Karpas-422 (cell line): ENCODE data around the gene MTAP. TPM values are rescaled to one million over a fixed set of nuclear protein-coding genes. Genes with fewer than 3 reads are reported as not detected.
A peak's percentile ranks its signal among the peaks of the same experiment; 100 is the strongest.
"Not testable (repeated sequence)": the region's sequence is repeated elsewhere in the genome, so short reads cannot be mapped to it uniquely, and the experiment has no call there.

Experiments used
- DNase-seq: peaks from one replicate; pipeline ENCODE4 v3.0.0-alpha.2; 2015
- H2AFZ ChIP-seq: fragments of 200-600 bp; sonication (generic); 2 replicates; pipeline ENCODE4 v1.6.1; 2014; ENCODE audit warnings: antibody characterized with exemption, low read length, mixed read lengths
- H3K27ac ChIP-seq: fragments of 200-600 bp; sonication (generic); 2 replicates; pipeline ENCODE4 v1.5.1; 2014; ENCODE audit warnings: mild to moderate bottlenecking, low read length, moderate library complexity
- H3K27me3 ChIP-seq: fragments of 200-600 bp; sonication (generic); 2 replicates; pipeline ENCODE4 v1.6.1; 2014; ENCODE audit warnings: low read length, mixed read lengths
- H3K36me3 ChIP-seq: fragments of 200-600 bp; sonication (generic); 2 replicates; pipeline ENCODE4 v1.6.1; 2014; ENCODE audit warnings: low read length, mixed read lengths; ENCODE audit not compliant: insufficient read depth
- H3K4me1 ChIP-seq: fragments of 200-600 bp; sonication (generic); 2 replicates; pipeline ENCODE4 v1.6.1; 2014; ENCODE audit warnings: mild to moderate bottlenecking, low read length, mixed read lengths
- H3K4me2 ChIP-seq: fragments of 200-600 bp; sonication (generic); 2 replicates; pipeline ENCODE4 v1.6.1; 2014; ENCODE audit warnings: low read length, low read depth, mild to moderate bottlenecking; ENCODE audit not compliant: poor library complexity, severe bottlenecking
- H3K4me3 ChIP-seq: fragments of 200-600 bp; sonication (generic); 2 replicates; pipeline ENCODE4 v1.5.1; 2014; ENCODE audit warnings: mild to moderate bottlenecking, antibody characterized with exemption, low read length, mixed read lengths
- H3K79me2 ChIP-seq: fragments of 200-600 bp; sonication (generic); 2 replicates; pipeline ENCODE4 v1.6.1; 2014; ENCODE audit warnings: mild to moderate bottlenecking, low read length, mixed read lengths
- H3K9ac ChIP-seq: fragments of 200-600 bp; sonication (generic); 2 replicates; pipeline ENCODE4 v1.6.0; 2014; ENCODE audit warnings: low read length
- H3K9me2 ChIP-seq: fragments of 200-600 bp; sonication (generic), shearing (Covaris generic); replicated peaks from 2 replicates; pipeline ENCODE4 v1.6.0; 2014; ENCODE audit warnings: mild to moderate bottlenecking, low read length, moderate library complexity; ENCODE audit not compliant: insufficient read depth
- H3K9me3 ChIP-seq: fragments of 300-700, 200-600 bp; sonication (generic); 2 replicates; pipeline ENCODE4 v1.6.1; 2014; ENCODE audit warnings: low read length, mixed read lengths
- H4K20me1 ChIP-seq: fragments of 200-600 bp; sonication (generic); 2 replicates; pipeline ENCODE4 v1.6.1; 2014; ENCODE audit warnings: mild to moderate bottlenecking, antibody characterized with exemption, low read length, low read depth; ENCODE audit not compliant: insufficient read depth
- total RNA-seq: library from RNA; depleted of rRNA; stranded (reverse); fragments of >200 nt; shearing (Covaris generic); gene quantifications from 2 replicates; pipeline ENCODE4 v1.2.3, GENCODE V29; 2014; ENCODE audit warnings: low replicate concordance

MTAP gene
- total RNA-seq, 1 experiment from 2014 or later = 38.7 TPM

GRCh38 chr9:21936161-21936560, 133.7 kb downstream of the MTAP start:
- no peaks in the 10 kb centered on the region for H3K27me3 ChIP-seq
- H3K9me2 ChIP-seq = no peaks in the 10 kb centered on the region
- no peaks in the 10 kb centered on the region for H4K20me1 ChIP-seq
- no peaks in the 10 kb centered on the region for H3K79me2 ChIP-seq
- no peaks in the 10 kb centered on the region for H3K36me3 ChIP-seq
- no peak overlapping the region for H3K9ac ChIP-seq
- H3K4me2 ChIP-seq = no peak overlapping the region
- peaks cover 27% of the 10 kb centered on the region for H3K4me1 ChIP-seq
- H2AFZ ChIP-seq = no peak overlapping the region
- H3K4me3 ChIP-seq = no peak overlapping the region
- no peak overlapping the region for H3K27ac ChIP-seq
- DNase-seq = no peak
- no peaks in the 10 kb centered on the region for H3K9me3 ChIP-seq

- Histone ChIP-seq H3K9ac (no peak overlapping the region), H3K27ac (no peak overlapping the region), H4K20me1 (no peaks in the 10 kb centered on the region), H3K27me3 (no peaks in the 10 kb centered on the region), H3K4me3 (no peak overlapping the region), H3K4me2 (no peak overlapping the region), H3K4me1 (peaks cover 5% of the 10 kb centered on the region; the same call in 1 of the 2 replicates), H2AFZ (no peak overlapping the region), H3K9me3 (no peaks in the 10 kb centered on the region), H3K9me2 (no peaks in the 10 kb centered on the region), H3K36me3 (no peaks in the 10 kb centered on the region), H3K79me2 (no peaks in the 10 kb centered on the region)
- DNase-seq = no peak
Measured at GRCh38 chr9:21941337-21941995, 139.0 kb downstream of the MTAP start.

- no peak for DNase-seq
- Histone ChIP-seq H3K9ac (no peak overlapping the region), H3K9me2 (no peaks in the 10 kb centered on the region), H3K4me2 (no peak overlapping the region), H3K27me3 (no peaks in the 10 kb centered on the region), H3K4me1 (peaks cover 5% of the 10 kb centered on the region; the same call in 1 of the 2 replicates), H3K9me3 (no peaks in the 10 kb centered on the region), H4K20me1 (no peaks in the 10 kb centered on the region), H3K4me3 (no peak overlapping the region), H3K79me2 (no peaks in the 10 kb centered on the region), H2AFZ (no peak overlapping the region), H3K36me3 (no peaks in the 10 kb centered on the region), H3K27ac (no peak overlapping the region)
Measured at GRCh38 chr9:21943464-21943863, 141.0 kb downstream of the MTAP start.

GRCh38 chr9:21945606-21946005, 143.2 kb downstream of the MTAP start:
- no peak overlapping the region for H2AFZ ChIP-seq
- H3K4me1 ChIP-seq = peaks cover 5% of the 10 kb centered on the region; the same call in 1 of the 2 replicates
- no peak overlapping the region for H3K4me3 ChIP-seq
- no peaks in the 10 kb centered on the region for H3K9me3 ChIP-seq
- H3K27me3 ChIP-seq = no peaks in the 10 kb centered on the region
- no peaks in the 10 kb centered on the region for H3K79me2 ChIP-seq
- no peak for DNase-seq
- H3K36me3 ChIP-seq = no peaks in the 10 kb centered on the region
- H3K4me2 ChIP-seq = no peak overlapping the region
- H3K9me2 ChIP-seq = no peaks in the 10 kb centered on the region
- H3K9ac ChIP-seq = no peak overlapping the region
- H3K27ac ChIP-seq = no peak overlapping the region
- H4K20me1 ChIP-seq = no peaks in the 10 kb centered on the region

- no peak overlapping the region for H3K27ac ChIP-seq
- no peaks in the 10 kb centered on the region for H3K27me3 ChIP-seq
- H3K4me1 ChIP-seq = no peaks in the 10 kb centered on the region
Measured at GRCh38 chr9:21958833-21959232, 156.4 kb downstream of the MTAP start.

GRCh38 chr9:21959268-21959667, 156.8 kb downstream of the MTAP start:
- not testable (repeated sequence) for H3K9ac ChIP-seq, H3K4me2 ChIP-seq, H3K79me2 ChIP-seq, H3K9me2 ChIP-seq, H3K27ac ChIP-seq, H3K4me3 ChIP-seq, H2AFZ ChIP-seq, H4K20me1 ChIP-seq, H3K4me1 ChIP-seq, DNase-seq, H3K9me3 ChIP-seq, H3K27me3 ChIP-seq, H3K36me3 ChIP-seq

More at GRCh38 chr9:21958833-21959232, 156.4 kb downstream of the MTAP start:
- Histone ChIP-seq H3K9me2 (no peaks in the 10 kb centered on the region), H4K20me1 (no peaks in the 10 kb centered on the region), H3K4me3 (no peak overlapping the region), H3K9me3 (no peaks in the 10 kb centered on the region), H2AFZ (no peak overlapping the region), H3K36me3 (no peaks in the 10 kb centered on the region), H3K4me2 (no peak overlapping the region), H3K79me2 (no peaks in the 10 kb centered on the region), H3K9ac (no peak overlapping the region)
- DNase-seq = peak; percentile 36

GRCh38 chr9:21961569-21961968, 159.1 kb downstream of the MTAP start:
- H3K36me3 ChIP-seq = no peaks in the 10 kb centered on the region; the same call in 1 of the 2 replicates
- H3K9me3 ChIP-seq = no peaks in the 10 kb centered on the region
- no peaks in the 10 kb centered on the region for H3K4me1 ChIP-seq
- H3K27me3 ChIP-seq = no peaks in the 10 kb centered on the region
- no peak overlapping the region for H2AFZ ChIP-seq
- H3K4me3 ChIP-seq = no peak overlapping the region
- H3K9me2 ChIP-seq = no peaks in the 10 kb centered on the region
- peak; percentile 42 for DNase-seq
- no peaks in the 10 kb centered on the region for H4K20me1 ChIP-seq
- H3K79me2 ChIP-seq = no peaks in the 10 kb centered on the region
- H3K9ac ChIP-seq = no peak overlapping the region
- no peak overlapping the region for H3K27ac ChIP-seq
- H3K4me2 ChIP-seq = no peak overlapping the region

- peak; percentile 32 for DNase-seq
- Histone ChIP-seq H3K4me3 (no peak overlapping the region), H3K36me3 (peaks cover 25% of the 10 kb centered on the region), H3K27me3 (no peaks in the 10 kb centered on the region), H3K9me2 (no peaks in the 10 kb centered on the region), H3K4me1 (no peaks in the 10 kb centered on the region), H3K9me3 (no peaks in the 10 kb centered on the region), H4K20me1 (0 out of 2 replicates have a peak, but pooled peaks cover 3% of the 10 kb centered on the region), H3K4me2 (no peak overlapping the region), H3K79me2 (no peaks in the 10 kb centered on the region), H3K27ac (no peak overlapping the region), H2AFZ (no peak overlapping the region), H3K9ac (no peak overlapping the region)
Measured at GRCh38 chr9:21964925-21965385, 162.5 kb downstream of the MTAP start.
